HS-5 (cell line): ENCODE data around the gene ATP6V0A1.
"Not testable (repeated sequence)": the region's sequence is repeated elsewhere in the genome, so short reads cannot be mapped to it uniquely, and the experiment has no call there.

Source experiments
- DNase-seq: peaks from one replicate; pipeline ENCODE4 v3.0.0-alpha.2; 2012; ENCODE audit warnings: low read depth

The ATP6V0A1 gene

DNA sequence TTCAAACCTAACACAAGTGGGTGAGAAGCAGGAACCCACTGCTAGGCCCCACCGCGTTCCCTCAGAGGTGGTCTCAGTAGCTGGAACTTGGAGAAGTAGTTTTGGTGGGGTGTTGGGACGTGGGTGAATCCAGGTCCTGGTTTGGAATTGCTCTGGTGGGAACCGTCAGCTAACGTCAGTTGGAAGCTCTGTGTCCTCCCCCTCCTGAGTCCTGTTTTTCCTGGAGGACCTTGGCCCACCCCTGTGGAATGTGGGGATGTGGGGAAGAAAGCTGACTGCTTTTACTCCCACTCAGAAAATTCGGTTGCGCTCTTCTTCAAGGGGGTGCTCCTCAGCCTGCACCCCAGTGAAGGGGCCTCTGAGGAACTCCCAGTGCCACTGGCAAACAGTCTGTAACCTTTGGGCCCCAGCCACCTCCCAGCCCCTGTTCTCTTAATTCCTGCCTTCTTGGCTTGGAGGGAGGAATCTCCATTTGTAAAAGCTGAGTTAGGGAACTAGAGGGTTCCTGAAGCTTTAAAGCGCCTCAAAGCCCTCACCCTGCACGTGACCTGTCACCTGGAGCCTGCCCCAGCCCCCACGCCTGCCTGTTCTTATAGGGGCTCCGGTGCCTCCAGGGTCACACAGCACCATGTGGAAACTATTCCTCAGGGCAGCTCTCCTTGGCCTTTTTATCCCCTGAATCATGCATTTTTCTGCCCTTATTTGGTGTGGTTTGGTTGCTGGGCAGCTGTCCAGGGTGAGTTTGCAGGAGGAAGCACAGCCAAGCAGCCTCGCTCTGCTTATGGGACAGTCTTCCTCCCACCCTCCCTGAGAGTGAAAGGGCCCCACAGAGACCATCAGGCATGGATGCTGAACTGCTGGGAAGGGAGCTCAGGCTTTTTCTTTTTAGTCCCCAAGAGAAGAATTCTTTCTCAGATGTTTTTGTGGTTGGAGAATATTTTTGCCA, 61.1 kb downstream of the ATP6V0A1 start:
- peak; percentile 97 for DNase-seq

DNA sequence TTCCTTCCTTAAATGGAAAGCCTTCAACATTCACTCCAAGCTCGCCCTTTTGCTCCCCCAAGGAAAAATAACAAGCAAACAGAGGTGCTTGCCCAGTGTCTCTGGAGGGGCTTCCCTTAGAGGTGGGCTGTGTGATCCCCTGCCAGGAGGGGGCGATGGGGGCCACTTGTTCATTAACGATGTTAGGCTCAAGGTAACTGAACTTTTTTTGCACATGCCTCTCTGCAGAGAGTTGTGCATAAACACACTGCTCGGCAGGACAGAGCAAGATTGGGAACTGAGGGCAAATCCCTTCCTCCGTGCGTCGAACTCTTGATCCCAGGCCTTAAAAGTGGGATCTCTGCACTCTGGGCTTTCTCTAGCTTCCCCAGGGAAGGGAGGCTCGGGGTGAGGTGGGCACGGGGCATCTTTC, 61.9 kb downstream of the ATP6V0A1 start:
- DNase-seq, result no peak

DNA sequence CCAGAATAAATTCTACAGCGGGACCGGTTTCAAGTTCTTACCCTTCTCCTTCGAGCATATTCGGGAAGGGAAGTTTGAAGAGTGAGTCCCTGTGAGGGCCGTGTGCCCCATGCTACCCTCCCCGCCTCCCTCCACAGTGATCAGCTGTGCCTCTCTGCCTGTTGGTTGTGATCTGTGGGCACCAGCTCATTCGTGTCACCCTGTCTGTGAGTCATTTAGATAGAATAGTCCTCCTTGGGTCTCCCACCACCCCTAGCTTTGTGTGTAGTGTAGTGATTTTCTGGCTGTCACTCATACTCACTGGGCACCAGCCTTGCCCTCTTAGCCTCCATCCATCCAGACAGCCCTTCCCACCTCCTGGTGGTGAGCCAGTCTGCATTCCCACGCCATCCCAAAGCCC, 62.4 kb downstream of the ATP6V0A1 start:
- DNase-seq, result no peak

DNA sequence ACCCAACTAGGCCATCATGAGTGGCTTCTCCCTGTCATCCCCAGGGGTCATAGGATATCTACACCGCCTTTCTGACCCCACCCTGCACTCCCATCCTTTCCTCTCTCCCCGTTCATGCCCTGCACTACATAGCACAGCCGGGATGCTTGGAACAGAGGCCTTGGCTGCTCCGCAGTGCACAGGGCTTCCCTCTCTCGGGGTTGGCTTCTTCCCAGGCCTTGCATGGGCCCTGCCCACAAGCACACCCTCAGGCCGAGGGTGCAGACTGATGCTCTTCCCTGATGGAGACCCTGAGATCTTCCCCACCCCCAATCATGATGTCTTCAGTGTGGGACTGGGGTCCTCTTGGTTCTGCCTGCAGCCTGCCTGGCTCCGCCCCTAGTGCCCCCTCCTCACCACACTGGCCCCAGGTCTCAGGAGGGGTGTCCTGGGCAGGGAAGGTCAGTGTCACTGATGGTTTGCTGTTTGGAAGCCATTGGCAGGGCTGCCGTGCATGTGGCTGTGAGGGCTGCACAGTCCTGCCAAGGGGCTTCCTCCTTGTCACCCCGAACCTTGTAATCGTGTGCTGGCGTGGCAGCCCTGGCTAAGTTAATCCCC, 63.1 kb downstream of the ATP6V0A1 start:
- no peak for DNase-seq

DNA sequence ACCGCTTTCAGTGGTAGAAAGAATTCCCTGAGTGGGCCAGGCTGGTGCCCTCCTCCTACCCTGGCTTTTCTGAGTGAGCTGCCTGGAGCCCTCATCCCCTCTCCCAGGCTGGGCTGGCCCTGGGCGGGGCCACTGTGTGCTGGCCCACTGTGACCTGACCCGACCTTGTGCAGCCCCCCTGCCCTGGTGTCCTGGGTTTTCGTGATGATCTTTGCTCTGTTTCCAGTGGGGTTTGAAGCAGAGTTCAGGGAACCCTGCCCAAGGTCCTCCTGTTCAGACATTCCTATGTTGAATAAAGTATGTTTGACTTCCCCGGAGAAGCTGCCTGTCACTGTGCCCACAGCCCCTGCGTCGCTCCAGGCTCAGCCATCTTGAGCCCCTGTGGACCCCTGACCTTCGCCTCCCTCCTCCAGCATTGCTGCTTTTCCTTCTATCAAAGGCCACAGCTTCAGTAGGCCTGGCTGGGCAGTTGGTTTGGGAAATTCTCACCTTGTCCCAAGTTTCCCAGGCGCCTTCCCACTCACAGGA, 63.6 kb downstream of the ATP6V0A1 start:
- no peak for DNase-seq

DNA sequence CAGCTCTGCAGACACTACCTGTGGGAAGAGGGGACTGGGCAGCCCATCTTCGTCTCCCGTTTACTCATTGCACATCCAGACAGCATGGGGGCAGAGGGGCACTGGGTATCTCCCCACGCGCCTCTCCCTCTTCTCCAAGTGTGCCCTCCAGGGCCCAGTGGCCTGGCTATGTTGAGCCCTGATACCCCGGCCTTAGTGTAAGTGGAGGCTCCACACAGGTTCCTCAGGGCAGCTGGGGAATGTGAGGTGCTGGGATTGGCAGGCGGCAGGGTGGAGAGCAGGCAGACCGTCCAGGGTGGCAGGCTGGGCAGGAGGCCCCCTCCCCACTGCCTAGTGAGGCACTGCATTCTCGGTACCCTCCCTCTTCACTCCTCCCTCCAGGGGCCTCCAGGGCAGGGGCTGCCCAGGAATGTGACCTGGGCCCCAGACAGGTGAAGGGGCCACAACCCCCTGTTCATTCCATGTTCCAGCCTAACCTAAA, 64.2 kb downstream of the ATP6V0A1 start:
- DNase-seq, result no peak

DNA sequence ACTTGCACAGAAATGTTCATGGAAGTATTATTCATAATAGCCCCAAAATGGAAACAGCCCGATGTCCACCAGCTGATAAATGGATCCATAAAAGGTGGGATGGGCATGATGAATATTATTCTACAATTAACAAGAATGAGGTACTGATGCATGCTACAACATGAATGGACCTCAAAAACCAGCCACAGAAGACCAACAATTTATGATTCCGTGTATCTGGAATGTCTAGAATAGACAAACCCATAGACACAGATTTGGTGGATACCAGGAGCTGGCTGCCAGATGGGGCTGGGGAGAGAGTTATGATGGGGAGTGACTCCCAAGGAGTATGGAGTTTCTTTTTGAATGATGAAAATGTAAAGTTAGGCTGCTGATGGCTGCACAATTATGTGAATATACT, 66.5 kb downstream of the ATP6V0A1 start:
- DNase-seq, result peak; percentile 59

DNA sequence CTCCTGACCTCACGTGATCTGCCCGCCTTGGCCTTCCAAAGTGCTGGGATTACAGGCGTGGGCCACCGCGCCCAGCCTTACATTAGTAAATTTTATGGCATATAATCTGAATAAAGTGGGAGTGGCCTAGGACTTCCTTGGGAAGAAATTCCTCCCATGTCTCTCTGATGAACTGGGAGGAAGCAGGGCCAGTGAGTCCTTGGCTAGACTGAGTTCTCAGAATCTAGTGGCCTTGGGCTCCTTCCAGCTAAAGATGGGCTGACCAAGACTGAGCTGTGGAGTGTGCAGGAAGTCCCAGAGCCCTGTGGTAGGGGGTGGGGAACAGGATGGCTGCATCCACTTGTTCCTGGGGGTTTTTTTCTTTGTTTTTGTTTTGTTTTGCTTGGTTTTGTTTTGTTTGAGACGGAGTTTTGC, 67.4 kb downstream of the ATP6V0A1 start:
- DNase-seq, result no peak

DNA sequence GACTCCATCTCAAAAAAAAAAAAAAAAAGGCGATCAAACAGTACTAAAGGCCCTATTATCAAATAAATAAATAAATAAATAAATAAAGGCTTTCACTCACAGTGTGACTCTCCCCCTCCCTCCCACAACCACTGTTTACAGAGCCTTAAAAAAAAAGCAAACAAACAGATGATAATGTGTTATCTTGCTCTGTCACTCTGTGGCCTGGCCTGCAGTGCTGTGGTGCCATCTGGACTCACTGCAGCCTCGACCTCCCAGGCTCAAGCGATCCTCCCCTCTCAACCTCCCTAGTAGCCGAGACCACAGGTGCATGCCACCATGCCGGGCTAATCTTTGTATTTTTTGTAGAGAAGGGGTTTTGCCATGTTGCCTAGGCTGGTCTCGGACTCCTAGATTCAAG, 69.3 kb downstream of the ATP6V0A1 start:
- no peak for DNase-seq

DNA sequence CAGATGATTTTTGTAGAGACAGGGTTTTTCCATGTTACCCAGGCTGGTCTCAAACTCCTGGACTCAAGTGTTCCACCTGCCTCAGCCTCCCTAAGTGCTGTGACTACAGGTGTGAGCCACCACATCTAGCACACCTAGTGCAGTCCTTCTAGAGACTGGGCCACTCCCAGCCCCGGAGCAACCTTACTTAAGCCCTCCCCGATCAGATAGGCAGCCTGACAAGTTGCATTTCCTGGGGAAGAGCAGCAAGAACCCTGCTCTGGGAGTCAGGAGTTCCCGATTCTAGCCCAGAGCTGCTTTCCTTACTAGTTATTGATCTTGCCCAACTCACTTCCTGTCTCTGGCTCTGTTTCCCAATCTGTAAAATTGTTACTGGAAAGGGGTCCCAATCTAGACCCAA, 70.4 kb downstream of the ATP6V0A1 start:
- DNase-seq, result no peak

DNA sequence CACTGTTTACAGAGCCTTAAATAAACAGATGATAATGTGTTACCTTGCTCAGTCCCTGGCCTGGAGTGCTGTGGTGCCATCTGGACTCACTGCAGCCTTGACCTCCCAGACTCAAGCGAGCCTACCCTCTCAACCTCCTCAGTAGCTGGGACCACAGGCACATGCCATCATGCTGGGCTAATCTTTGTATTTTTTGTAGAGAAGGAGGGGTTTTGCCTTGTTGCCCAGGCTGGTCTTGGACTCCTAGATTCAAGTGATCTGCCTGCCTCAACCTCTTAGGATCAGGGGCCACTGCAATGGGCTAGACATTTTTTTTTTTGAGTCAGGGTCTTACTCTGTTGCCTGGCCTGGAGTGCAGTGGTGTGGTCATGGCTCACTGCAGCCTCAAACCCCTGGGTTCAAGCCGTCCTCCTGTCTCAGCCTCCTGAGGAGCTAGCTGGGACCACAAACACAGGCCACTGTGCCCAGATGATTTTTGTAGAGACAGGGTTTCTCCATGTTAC, 72.3 kb downstream of the ATP6V0A1 start:
- DNase-seq, result no peak

DNA sequence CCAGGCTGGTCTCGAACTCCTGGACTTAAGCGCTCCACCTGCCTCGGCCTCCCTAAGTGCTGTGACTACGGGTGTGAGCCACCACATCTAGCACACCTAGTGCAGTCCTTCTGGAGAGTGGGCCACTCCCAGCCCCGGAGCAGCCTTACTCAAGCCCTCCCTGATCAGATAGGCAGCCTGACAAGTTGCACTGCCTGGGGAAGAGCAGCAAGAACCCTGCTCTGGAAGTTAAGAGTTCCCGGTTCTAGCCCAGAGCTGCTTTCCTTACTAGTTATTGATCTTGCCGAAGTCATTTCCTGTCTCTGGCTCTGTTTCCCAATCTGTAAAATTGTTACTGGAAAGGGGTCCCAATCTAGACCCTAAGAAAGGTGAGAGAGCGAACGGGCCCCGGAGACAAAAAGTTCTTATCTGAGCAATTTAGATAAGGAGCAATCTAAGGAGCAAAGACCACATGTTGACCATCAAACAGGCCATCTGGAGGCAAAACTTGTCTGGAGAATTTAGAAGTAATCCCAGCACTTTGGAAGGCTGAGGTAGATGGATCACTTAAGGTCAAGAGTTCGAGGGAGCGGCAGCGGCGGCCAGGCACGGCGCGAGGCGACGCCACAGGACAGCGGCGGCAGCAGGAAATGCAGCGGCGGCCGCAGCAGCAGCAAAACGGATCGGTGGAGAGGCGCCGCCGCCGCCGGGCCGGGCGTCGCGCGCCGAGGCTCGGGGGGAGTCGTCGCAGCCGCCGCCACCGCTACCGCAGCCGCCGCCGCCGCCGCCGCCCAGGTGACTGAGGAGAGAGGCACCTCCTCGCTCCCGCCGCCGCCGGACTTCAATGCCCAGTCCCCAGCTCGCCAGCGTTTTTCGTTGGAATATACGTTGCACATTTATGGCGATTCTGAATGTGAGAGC, 73.0 kb downstream of the ATP6V0A1 start:
- no peak for DNase-seq

DNA sequence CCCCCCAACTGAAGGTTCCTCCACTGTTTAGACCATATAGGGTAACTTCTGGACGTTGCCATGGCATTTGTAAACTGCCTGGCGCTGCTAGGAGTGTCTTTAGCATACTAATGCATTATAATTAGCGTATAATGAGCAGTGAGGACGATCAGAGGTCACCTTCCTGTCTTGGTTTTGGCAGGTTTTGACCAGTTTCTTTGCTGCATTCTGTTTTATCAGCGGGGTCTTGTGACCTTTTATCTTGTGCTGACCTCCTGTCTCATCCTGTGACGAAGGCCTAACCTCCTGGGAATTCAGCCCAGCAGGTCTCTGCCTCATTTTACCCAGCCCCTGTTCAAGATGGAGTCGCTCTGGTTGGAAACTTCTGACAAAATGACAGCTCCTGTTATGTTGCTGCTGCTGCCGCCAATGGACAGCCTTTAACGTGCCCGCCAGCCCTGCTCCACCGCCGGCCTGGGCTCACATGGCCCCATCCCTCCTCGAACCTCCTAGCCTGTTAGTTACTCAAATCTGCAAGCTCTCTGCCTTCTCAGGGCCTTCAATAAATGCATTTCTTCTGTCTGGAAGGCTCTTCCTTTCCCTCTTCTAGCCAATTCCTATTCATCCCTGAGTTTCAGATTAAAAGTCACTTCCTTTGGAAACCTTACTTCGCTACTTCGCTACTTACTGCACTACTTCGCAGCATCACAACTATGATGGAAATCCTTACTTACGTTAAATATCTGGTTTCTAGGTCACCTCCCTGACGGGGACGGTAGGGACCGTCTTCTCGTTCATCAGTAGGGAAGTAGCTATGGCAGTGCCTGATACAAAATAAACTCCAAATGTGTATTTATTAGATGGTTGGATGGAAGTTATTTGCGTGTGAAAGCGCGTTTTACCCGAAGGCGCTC, 76.7 kb downstream of the ATP6V0A1 start:
- DNase-seq, result no peak

DNA sequence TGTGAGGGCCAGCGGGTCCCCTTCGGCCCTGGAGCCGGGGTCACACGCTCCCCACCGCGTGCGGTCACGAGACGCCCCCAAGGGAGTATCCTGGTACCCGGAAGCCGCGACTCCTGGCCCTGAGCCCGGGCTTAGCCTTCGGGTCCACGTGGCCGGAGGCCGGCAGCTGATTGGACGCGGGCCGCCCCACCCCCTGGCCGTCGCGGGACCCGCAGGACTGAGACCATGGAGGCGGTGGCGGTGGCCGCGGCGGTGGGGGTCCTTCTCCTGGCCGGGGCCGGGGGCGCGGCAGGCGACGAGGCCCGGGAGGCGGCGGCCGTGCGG, 77.3 kb downstream of the ATP6V0A1 start, which contains the start of gene NAGLU:
Gene NAGLU (plus strand): TSS at position 194 of the 324 bp plus-strand sequence. CDS start 32 bp downstream, at position 226.
- DNase-seq, result peak; percentile 63

DNA sequence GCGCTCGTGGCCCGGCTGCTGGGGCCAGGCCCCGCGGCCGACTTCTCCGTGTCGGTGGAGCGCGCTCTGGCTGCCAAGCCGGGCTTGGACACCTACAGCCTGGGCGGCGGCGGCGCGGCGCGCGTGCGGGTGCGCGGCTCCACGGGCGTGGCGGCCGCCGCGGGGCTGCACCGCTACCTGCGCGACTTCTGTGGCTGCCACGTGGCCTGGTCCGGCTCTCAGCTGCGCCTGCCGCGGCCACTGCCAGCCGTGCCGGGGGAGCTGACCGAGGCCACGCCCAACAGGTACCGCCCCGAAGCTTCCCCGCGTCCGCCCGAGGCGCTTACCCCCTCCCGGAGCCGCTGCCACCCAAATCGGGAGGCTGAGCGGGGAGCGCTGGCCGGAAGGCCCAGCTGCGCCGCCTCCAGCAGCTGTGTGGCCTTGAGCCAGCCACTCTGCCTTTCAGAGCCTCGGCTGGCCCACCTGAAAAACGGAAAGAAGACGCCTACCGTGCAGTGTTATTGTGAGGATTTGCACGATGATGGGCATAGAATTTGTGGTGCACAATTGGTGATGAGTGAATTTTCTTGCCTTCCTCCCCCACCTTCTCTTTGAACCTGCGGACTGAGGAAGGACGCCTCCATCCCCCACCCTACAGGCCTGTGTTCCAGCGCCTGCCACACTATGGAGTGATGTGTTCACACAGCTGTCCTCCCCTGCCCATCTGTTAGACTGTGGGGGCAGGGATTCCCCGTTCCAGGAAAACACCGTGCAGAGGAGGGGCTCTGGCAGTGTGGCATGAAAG, 77.9 kb downstream of the ATP6V0A1 start:
- DNase-seq, result no peak

DNA sequence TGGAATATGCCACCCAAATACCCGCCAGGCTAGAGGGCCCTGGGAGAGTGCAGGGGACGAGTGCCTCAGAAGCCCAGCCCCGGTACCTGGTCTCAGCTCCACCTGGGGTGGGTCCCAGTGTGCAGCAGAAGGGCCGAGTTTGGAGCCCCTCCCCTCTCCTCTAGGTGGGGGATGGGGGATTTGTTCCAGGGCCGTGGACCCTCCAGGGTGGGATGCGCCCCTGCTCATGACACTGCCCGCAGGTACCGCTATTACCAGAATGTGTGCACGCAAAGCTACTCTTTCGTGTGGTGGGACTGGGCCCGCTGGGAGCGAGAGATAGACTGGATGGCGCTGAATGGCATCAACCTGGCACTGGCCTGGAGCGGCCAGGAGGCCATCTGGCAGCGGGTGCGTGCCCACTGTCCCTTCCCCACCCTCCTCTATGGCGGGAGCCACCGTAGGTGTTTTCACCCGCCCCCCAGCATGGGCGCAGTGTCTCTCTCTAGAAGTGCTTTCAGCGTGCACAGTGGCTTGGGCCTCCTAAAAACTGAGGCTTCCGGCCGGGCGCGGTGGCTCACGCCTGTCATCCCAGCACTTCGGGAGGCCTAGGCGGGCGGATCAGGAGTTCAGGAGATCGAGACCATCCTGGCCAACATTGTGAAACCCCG, 78.6 kb downstream of the ATP6V0A1 start:
- no peak for DNase-seq

DNA sequence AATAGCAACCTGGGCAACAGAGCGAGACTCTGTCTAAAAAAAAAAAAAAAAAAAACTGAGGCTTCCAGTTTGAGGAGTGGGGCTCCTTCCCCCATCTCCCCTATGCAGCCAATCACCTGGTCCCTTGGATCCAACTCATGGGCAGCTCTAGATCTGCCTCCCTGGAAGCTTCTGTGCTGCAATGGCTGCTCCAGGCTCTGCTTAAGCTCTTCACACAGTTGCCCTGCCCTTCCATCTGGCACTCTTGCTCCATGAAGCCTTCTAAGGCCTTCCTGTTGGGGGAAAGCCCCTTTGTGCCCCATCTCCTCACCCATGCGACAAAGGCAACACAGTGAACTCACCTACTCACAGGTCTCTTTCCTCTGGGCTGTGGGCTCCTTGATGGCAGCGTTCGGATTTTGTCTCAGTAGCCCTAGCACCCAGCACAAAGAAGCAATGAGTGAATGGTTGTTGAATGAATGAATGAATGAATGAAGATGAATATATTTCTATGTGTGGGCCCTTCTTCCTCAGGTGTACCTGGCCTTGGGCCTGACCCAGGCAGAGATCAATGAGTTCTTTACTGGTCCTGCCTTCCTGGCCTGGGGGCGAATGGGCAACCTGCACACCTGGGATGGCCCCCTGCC, 79.3 kb downstream of the ATP6V0A1 start:
- no peak for DNase-seq

DNA sequence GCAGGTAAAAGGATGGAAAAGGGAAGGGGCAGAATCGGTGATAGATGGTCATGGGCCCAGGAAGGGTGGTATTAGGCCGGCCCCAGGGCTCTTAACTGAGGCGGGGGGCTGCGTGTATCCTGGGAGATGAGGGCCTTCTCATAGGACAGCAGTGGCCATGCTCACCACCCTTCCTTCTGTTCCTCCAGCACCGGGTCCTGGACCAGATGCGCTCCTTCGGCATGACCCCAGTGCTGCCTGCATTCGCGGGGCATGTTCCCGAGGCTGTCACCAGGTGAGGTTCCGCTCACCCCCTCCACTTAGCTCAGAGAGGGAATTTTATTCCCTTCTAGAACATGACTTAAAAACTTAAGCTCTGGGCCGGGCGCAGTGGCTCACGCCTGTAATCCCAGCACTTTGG, 79.8 kb downstream of the ATP6V0A1 start:
- DNase-seq, result no peak

DNA sequence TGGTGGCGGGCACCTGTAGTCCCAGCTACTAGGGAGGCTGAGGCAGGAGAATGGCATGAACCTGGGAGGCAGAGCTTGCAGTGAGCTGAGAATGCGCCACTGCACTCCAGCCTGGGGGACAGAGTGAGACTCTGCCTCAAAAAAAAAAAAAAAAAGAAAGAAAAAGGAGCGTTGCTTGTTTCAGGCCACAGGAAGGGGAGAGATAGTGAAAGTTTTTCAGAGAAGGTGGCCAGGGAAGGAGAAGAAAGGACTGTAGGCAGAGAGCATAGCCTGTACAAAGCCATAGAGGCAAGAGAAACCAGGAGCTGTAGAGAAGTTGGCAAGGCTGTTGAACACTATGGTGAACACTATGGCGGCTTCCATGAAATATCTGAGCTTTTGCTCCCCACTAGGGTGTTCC, 81.9 kb downstream of the ATP6V0A1 start:
- DNase-seq, result not testable (repeated sequence)
